H1 (cell line): ENCODE data around the gene PLA2G4E. TPM values are rescaled to one million over a fixed set of nuclear protein-coding genes. Genes with fewer than 3 reads are reported as not detected.
A peak's percentile ranks its signal among the peaks of the same experiment; 100 is the strongest.

Experiments used
- CBX8 ChIP-seq: fragments of 300-800, 300-1000 bp; sonication (generic); IDR thresholded peaks from 2 replicates; pipeline ENCODE4 v1.7.1; 2016; ENCODE audit warnings: low read depth, low read length, borderline replicate concordance
- CHD7 ChIP-seq: fragments of 300-600 bp; sonication (generic); IDR thresholded peaks from 2 replicates; pipeline ENCODE4 v1.7.1; 2012; ENCODE audit warnings: low read length, moderate library complexity, mild to moderate bottlenecking, inconsistent platforms; ENCODE audit not compliant: insufficient replicate concordance
- CREB1 ChIP-seq: IDR thresholded peaks from 2 replicates; pipeline ENCODE4 v1.6.1; 2012; ENCODE audit warnings: inconsistent platforms
- NANOG ChIP-seq: IDR thresholded peaks from 2 replicates; pipeline ENCODE4 v1.6.1; 2011; ENCODE audit warnings: low read length, low read depth, mild to moderate bottlenecking, inconsistent platforms; ENCODE audit not compliant: insufficient read depth, poor library complexity, severe bottlenecking
- RAD21 ChIP-seq, 2 experiments: IDR thresholded peaks in 1 of 2; conservative IDR thresholded peaks in 1 of 2; 2 replicates each; pipeline ENCODE4 v1.6.1; 2011; ENCODE audit warnings: low read depth in 2 of 2, low read length in 2 of 2, improper control_type of control experiment in 1 of 2, inconsistent platforms in 1 of 2, mild to moderate bottlenecking in 1 of 2, moderate library complexity in 1 of 2
- RNF2 ChIP-seq: fragments of 200-900, 300-1000 bp; sonication (generic); IDR thresholded peaks from 2 replicates; pipeline ENCODE4 v1.7.1; 2016; ENCODE audit warnings: borderline replicate concordance, low read depth, mild to moderate bottlenecking, antibody characterized with exemption, low read length; ENCODE audit not compliant: poor library complexity, severe bottlenecking; ENCODE audit errors: missing control alignments
- SIN3A ChIP-seq, 2 experiments: IDR thresholded peaks in 1 of 2; conservative IDR thresholded peaks in 1 of 2; 2 replicates each; pipeline ENCODE4 v1.6.1; 2011 to 2012; ENCODE audit warnings: low read length in 2 of 2, improper control_type of control experiment in 1 of 2, low read depth in 1 of 2, mild to moderate bottlenecking in 1 of 2
- SP1 ChIP-seq: IDR thresholded peaks from 2 replicates; pipeline ENCODE4 v1.6.1; 2011; ENCODE audit warnings: low read depth, low read length
- polyA plus RNA-seq, 7 experiments: library from polyadenylated mRNA; depleted of rRNA in 3 of 7; stranded (reverse) in 5 of 7; unstranded in 2 of 7; fragments of >200 nt in 5 of 7; fragments of 200-250 nt in 2 of 7; gene quantifications; 1 replicate in 5 of 7; 2 replicates in 1 of 7; 4 replicates in 1 of 7; pipeline versions ENCODE4 v1.2.1 to v1.2.3, GENCODE V29; 2011 to 2013; ENCODE audit warnings: missing spikeins in 2 of 7, mixed read lengths in 2 of 7
- total RNA-seq: library from RNA; stranded (reverse); fragmentation: NEBNext Ultra II Directional; extraction: Animal tissue kit (Norgen Biotek cat#: 25700); gene quantifications from 2 replicates; pipeline ENCODE4 v1.2.1, GENCODE V29; 2021

Gene PLA2G4E
- total and polyA plus RNA-seq, 2 of the 8 experiments (the other 6 are each of a cell fraction or from before 2014, with no cell fraction given) = 0.03 TPM; not detected in 1

- TF ChIP-seq CHD7 = no peak
- TF ChIP-seq CREB1 = 0 out of 2 replicates have a peak, but pooled peaks have one; percentile 46
- TF ChIP-seq CBX8 = no peak
- TF ChIP-seq SIN3A (conservative IDR thresholded peaks at IDR 0.05 in 1 of 2, IDR thresholded peaks at IDR 0.05 in 1 of 2; ENCODE audit: low read depth in 1 of 2, low read length in 2 of 2) = no peak
- no peak for TF ChIP-seq RNF2
- peak; percentile 48 for TF ChIP-seq NANOG
- peak; percentile 79 to 86 for TF ChIP-seq RAD21 (IDR thresholded peaks at IDR 0.05 in 1 of 2, conservative IDR thresholded peaks at IDR 0.05 in 1 of 2; ENCODE audit: low read depth in 2 of 2, low read length in 2 of 2)
- TF ChIP-seq SP1 = no peak
Observed at GRCh38 chr15:42059661-42060476, 39.0 kb upstream of the PLA2G4E start (continued).
